ENCODE results near the gene DRC7. TPM values are rescaled to one million over a fixed set of nuclear protein-coding genes. Genes with fewer than 3 reads are reported as not detected.

Gene DRC7
- total and polyA plus RNA-seq, 2 donors from 2014 or later, result 1.8 to 3.2 TPM

DNA sequence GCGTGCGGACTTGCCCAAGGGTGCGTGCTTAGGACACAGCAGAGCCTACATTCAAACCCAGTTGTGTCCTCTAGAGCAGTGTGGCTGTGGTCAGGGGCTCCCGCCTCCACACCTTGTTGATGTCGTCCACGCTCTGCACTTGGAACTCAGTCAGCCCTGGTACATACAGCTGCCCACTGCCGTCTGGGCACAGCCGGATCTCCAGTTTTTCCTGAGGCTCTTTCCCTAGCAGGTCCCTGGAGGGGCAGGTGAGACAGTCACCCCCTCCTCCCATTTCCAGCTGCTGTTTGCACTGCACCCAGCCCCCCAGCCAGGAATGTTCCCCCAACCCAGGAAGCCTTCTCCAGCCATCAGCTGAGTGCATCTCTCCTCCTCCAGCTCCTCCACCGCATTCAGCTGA lies 66.7 kb downstream of the DRC7 start:
- Histone ChIP-seq H3K9ac (ENCODE audit: low read length in 3 of 3) (no peak overlapping the region), H3K27me3 (ENCODE audit: control insufficient read depth, insufficient read depth, low read length) (no peaks in the 10 kb centered on the region), H3K9me3 (ENCODE audit: control insufficient read depth in 2 of 3, insufficient read depth in 1 of 3, low read length in 3 of 3) (no peaks in the 10 kb centered on the region), H3K27ac (ENCODE audit: low read depth in 2 of 2, low read length in 2 of 2) (no peak overlapping the region), H3K4me3 (ENCODE audit: low read length in 3 of 3) (no peak overlapping the region), H3K36me3 (ENCODE audit: control insufficient read depth in 2 of 3, insufficient read depth in 3 of 3, low read length in 3 of 3) (peaks cover 0 to 51% (median 20%) of the 10 kb centered on the region in 3 donors), H3K4me1 (ENCODE audit: control insufficient read depth in 2 of 3, insufficient read depth in 2 of 3, low read depth in 1 of 3, low read length in 3 of 3) (peaks cover 0 to 3% (median 0%) of the 10 kb centered on the region in 3 donors)
- DNase-seq, result peak in 1 of 5 donors; percentile 43
- intact Hi-C loops (cut with DNase I), result loop anchor here (10.0 kb wide), 1 partner anchor 234 kb away; no protein-coding TSS in a partner anchor
- TF ChIP-seq, protein P1, sequence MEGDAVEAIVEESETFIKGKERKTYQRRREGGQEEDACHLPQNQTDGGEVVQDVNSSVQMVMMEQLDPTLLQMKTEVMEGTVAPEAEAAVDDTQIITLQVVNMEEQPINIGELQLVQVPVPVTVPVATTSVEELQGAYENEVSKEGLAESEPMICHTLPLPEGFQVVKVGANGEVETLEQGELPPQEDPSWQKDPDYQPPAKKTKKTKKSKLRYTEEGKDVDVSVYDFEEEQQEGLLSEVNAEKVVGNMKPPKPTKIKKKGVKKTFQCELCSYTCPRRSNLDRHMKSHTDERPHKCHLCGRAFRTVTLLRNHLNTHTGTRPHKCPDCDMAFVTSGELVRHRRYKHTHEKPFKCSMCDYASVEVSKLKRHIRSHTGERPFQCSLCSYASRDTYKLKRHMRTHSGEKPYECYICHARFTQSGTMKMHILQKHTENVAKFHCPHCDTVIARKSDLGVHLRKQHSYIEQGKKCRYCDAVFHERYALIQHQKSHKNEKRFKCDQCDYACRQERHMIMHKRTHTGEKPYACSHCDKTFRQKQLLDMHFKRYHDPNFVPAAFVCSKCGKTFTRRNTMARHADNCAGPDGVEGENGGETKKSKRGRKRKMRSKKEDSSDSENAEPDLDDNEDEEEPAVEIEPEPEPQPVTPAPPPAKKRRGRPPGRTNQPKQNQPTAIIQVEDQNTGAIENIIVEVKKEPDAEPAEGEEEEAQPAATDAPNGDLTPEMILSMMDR (IDR thresholded peaks at IDR 0.05; ENCODE audit: borderline replicate concordance, extremely low read depth, insufficient read depth), result no peak
- no peak for FAIRE-seq

DNA sequence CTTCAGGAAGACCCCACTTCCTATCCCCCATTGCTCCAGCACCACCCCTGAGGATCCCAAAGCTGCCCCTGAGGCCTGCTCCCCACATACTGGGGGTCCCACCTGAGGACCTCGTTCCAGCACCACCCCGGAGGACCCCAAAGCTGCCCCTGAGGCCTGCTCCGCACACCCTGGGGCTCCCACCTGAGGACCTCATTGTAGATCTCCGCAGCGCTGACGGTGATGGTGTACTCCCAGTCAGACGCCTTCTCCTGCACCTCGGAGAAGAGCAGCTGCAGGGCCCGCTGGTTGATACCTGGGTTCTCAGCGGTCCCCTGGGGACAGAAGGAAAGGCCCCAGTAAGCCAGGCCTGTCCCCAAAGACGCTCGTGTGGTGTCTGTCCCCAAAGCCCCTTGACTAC lies 67.4 kb downstream of the DRC7 start:
- intact Hi-C loops (cut with DNase I), result loop anchor here (10.0 kb wide), 1 partner anchor 233 kb away; no protein-coding TSS in a partner anchor
- Histone ChIP-seq H3K9me3 (ENCODE audit: control insufficient read depth in 2 of 3, insufficient read depth in 1 of 3, low read length in 3 of 3) (no peaks in the 10 kb centered on the region), H3K36me3 (ENCODE audit: control insufficient read depth in 2 of 3, insufficient read depth in 3 of 3, low read length in 3 of 3) (peaks cover 0 to 57% (median 25%) of the 10 kb centered on the region in 3 donors), H3K4me1 (ENCODE audit: control insufficient read depth in 2 of 3, insufficient read depth in 2 of 3, low read depth in 1 of 3, low read length in 3 of 3) (peaks cover 0 to 3% (median 0%) of the 10 kb centered on the region in 3 donors), H3K4me3 (ENCODE audit: low read length in 3 of 3) (no peak overlapping the region), H3K27ac (ENCODE audit: low read depth in 2 of 2, low read length in 2 of 2) (no peak overlapping the region), H3K9ac (ENCODE audit: low read length in 3 of 3) (no peak overlapping the region), H3K27me3 (ENCODE audit: control insufficient read depth, insufficient read depth, low read length) (no peaks in the 10 kb centered on the region)
- TF ChIP-seq, protein P1 (IDR thresholded peaks at IDR 0.05; ENCODE audit: borderline replicate concordance, extremely low read depth, insufficient read depth), result no peak
- no peak for FAIRE-seq
- peak in 1 of 5 donors; percentile 59 for DNase-seq

DNA sequence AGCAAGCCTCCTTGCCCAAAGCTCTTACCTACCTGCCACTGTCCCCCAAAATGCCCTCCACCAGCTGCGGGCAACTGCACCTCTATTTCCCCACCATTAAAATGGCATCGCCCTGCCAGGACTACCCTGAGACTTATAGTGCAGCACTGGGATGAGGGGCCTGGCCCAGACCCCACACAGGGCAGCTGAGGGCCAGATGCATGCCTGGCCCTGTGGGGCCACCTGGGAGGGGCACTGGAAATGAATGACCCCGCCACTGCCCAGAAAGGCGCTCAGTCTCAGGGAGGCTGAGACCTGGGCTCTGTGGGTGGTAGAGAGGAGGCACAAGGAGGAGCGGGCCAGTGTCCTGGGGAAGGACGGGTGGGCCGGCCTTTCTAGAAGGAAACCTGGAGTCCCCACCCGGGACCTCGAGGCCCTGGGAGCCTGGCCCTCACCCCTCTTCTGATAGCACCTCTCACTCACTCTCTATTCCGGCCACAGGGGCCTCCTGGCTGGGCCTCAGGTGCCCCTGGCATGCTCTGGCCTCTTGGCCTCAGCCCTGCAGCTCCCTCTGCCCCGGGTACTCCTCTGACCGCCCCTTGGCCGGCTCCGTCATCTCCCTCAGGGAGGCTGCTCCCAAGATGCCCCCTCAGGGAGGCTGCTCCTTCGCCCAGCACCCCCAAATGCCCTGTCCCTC lies 67.9 kb downstream of the DRC7 start:
- DNase-seq, result peak in 1 of 5 donors; percentile 69
- Histone ChIP-seq H3K9ac (ENCODE audit: low read length in 3 of 3) (no peak overlapping the region), H3K27me3 (ENCODE audit: control insufficient read depth, insufficient read depth, low read length) (no peaks in the 10 kb centered on the region), H3K36me3 (ENCODE audit: control insufficient read depth in 2 of 3, insufficient read depth in 3 of 3, low read length in 3 of 3) (peaks cover 0 to 63% (median 30%) of the 10 kb centered on the region in 3 donors), H3K4me1 (ENCODE audit: control insufficient read depth in 2 of 3, insufficient read depth in 2 of 3, low read depth in 1 of 3, low read length in 3 of 3) (peaks cover 0 to under 1% (median 0%) of the 10 kb centered on the region in 3 donors), H3K27ac (ENCODE audit: low read depth in 2 of 2, low read length in 2 of 2) (no peak overlapping the region), H3K9me3 (ENCODE audit: control insufficient read depth in 2 of 3, insufficient read depth in 1 of 3, low read length in 3 of 3) (no peaks in the 10 kb centered on the region), H3K4me3 (ENCODE audit: low read length in 3 of 3) (no peak overlapping the region)
- FAIRE-seq, result no peak
- TF ChIP-seq, protein P1 (IDR thresholded peaks at IDR 0.05; ENCODE audit: borderline replicate concordance, extremely low read depth, insufficient read depth), result no peak
- intact Hi-C loops (cut with DNase I), result loop anchor here (10.0 kb wide), 1 partner anchor 232 kb away; no protein-coding TSS in a partner anchor

Measured in kidney (tissue), 14 donors.